ENCODE data around the gene MRPS11. TPM values are rescaled to one million over a fixed set of nuclear protein-coding genes. Genes with fewer than 3 reads are reported as not detected.

Gene MRPS11
- total RNA-seq, 1 experiment from 2014 or later = 47.4 TPM

DNA sequence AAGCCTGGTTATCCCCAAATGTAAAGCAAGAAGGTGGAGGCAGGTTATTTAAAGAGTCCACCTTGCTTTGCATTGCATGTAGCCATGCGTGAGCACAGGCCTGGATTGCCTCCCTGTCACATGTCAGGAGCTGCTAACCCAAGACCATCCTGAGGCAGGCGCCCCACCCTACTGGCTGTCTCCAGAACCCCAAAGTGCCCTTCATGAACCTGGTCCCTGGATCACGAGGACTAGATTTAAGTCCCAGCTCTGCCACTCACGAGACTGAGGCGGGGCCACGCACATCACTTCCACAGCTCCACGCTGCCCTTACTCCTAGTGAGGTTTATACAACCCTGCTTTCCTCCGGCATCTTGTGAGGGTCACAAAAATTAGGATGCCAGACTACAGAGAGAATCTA is 17.9 kb upstream of the MRPS11 start:
- Histone ChIP-seq H3K27ac (ENCODE audit: low read depth, low read length) (no peak overlapping the region), H3K79me2 (ENCODE audit: insufficient read depth, low read length) (no peaks in the 10 kb centered on the region), H3K4me2 (ENCODE audit: low read length) (no peak overlapping the region), H2AFZ (ENCODE audit: low read depth, low read length, poor library complexity, severe bottlenecking) (no peak overlapping the region), H3K9me3 (ENCODE audit: control insufficient read depth in 1 of 2, insufficient read depth in 1 of 2, low read depth in 1 of 2, low read length in 2 of 2) (peaks cover 0 to 4% of the 10 kb centered on the region in 2 experiments; a peak in 1 of 4 replicates), H3K27me3 (ENCODE audit: insufficient read depth, low read length) (peaks cover 6% of the 10 kb centered on the region; the same call in 1 of the 2 replicates), H3K9ac (ENCODE audit: low read length) (no peak overlapping the region), H3K4me1 (ENCODE audit: control insufficient read depth in 1 of 2, insufficient read depth in 2 of 2, low read length in 2 of 2) (peaks cover 0 to 2% of the 10 kb centered on the region in 2 experiments; a peak in 1 of 4 replicates), H3K9me2 (ENCODE audit: insufficient read depth) (no peaks in the 10 kb centered on the region), H4K20me1 (ENCODE audit: insufficient read depth) (no peaks in the 10 kb centered on the region), H3K36me3 (ENCODE audit: control insufficient read depth in 1 of 2, insufficient read depth in 2 of 2, low read length in 2 of 2) (no peaks in the 10 kb centered on the region), H3K4me3 (replicated peaks in 1 of 2; ENCODE audit: low read depth in 1 of 2, low read length in 2 of 2) (no peak overlapping the region)
- TF ChIP-seq CEBPB (IDR thresholded peaks at IDR 0.05; ENCODE audit: low read depth) = no peak
- TF ChIP-seq, protein P1, sequence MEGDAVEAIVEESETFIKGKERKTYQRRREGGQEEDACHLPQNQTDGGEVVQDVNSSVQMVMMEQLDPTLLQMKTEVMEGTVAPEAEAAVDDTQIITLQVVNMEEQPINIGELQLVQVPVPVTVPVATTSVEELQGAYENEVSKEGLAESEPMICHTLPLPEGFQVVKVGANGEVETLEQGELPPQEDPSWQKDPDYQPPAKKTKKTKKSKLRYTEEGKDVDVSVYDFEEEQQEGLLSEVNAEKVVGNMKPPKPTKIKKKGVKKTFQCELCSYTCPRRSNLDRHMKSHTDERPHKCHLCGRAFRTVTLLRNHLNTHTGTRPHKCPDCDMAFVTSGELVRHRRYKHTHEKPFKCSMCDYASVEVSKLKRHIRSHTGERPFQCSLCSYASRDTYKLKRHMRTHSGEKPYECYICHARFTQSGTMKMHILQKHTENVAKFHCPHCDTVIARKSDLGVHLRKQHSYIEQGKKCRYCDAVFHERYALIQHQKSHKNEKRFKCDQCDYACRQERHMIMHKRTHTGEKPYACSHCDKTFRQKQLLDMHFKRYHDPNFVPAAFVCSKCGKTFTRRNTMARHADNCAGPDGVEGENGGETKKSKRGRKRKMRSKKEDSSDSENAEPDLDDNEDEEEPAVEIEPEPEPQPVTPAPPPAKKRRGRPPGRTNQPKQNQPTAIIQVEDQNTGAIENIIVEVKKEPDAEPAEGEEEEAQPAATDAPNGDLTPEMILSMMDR (IDR thresholded peaks at IDR 0.05 in 2 of 3, conservative IDR thresholded peaks at IDR 0.05 in 1 of 3; ENCODE audit: borderline replicate concordance in 1 of 3, insufficient read depth in 1 of 3, low read depth in 2 of 3, low read length in 2 of 3) = no peak
- TF ChIP-seq EGR1 (IDR thresholded peaks at IDR 0.05; ENCODE audit: low read depth) = no peak
- TF ChIP-seq, protein P2, sequence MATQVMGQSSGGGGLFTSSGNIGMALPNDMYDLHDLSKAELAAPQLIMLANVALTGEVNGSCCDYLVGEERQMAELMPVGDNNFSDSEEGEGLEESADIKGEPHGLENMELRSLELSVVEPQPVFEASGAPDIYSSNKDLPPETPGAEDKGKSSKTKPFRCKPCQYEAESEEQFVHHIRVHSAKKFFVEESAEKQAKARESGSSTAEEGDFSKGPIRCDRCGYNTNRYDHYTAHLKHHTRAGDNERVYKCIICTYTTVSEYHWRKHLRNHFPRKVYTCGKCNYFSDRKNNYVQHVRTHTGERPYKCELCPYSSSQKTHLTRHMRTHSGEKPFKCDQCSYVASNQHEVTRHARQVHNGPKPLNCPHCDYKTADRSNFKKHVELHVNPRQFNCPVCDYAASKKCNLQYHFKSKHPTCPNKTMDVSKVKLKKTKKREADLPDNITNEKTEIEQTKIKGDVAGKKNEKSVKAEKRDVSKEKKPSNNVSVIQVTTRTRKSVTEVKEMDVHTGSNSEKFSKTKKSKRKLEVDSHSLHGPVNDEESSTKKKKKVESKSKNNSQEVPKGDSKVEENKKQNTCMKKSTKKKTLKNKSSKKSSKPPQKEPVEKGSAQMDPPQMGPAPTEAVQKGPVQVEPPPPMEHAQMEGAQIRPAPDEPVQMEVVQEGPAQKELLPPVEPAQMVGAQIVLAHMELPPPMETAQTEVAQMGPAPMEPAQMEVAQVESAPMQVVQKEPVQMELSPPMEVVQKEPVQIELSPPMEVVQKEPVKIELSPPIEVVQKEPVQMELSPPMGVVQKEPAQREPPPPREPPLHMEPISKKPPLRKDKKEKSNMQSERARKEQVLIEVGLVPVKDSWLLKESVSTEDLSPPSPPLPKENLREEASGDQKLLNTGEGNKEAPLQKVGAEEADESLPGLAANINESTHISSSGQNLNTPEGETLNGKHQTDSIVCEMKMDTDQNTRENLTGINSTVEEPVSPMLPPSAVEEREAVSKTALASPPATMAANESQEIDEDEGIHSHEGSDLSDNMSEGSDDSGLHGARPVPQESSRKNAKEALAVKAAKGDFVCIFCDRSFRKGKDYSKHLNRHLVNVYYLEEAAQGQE (IDR thresholded peaks at IDR 0.05; ENCODE audit: low read depth) = no peak
- no peak for TF ChIP-seq RAD21 (IDR thresholded peaks at IDR 0.05; ENCODE audit: low read depth)
- TF ChIP-seq EZH2phosphoT487 (IDR thresholded peaks at IDR 0.05; ENCODE audit: borderline replicate concordance) = no peak
- no peak for TF ChIP-seq CBX3 (IDR thresholded peaks at IDR 0.05; ENCODE audit: low read depth)
- no peak for TF ChIP-seq POLR2A (IDR thresholded peaks at IDR 0.05; ENCODE audit: borderline replicate concordance, extremely low read depth, insufficient read depth, insufficient read length)
- no peak for TF ChIP-seq EZH2 (IDR thresholded peaks at IDR 0.05)
- TF ChIP-seq, protein P3, sequence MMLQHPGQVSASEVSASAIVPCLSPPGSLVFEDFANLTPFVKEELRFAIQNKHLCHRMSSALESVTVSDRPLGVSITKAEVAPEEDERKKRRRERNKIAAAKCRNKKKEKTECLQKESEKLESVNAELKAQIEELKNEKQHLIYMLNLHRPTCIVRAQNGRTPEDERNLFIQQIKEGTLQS (IDR thresholded peaks at IDR 0.05) = no peak
- BruUV-seq (replicated peaks) = no TSS peak
- POLR2A ChIA-PET = no interaction called here
- DNase-seq (ENCODE audit: low read depth, low spot score) = no peak
- no peak for ATAC-seq
- CTCF ChIA-PET = interaction anchor here (0.6 to 1.4 kb wide), 6 partner anchors 14 to 203 kb away, joined by 3 to 11 read pairs (median 4); partner anchors contain the start of genes MRPL46 and MRPS11
- RAD21 ChIA-PET (ENCODE audit: low non-redundant PET in 1 of 2, low total read pairs in 2 of 2, uncharacterized antibody in 2 of 2, unreplicated experiment in 2 of 2) = no interaction called here
- intact Hi-C loops (cut with micrococcal nuclease) = no loop called here

Measured in HCT116 (cell line).